Neural cell (in vitro differentiated cells): Measurements from ENCODE around the gene STON2.

ENCODE experiments used
- MXI1 ChIP-seq: fragments of 450-650 bp; conservative IDR thresholded peaks from 2 replicates; pipeline ENCODE4 v1.6.1; 2014; ENCODE audit warnings: antibody characterized with exemption, mild to moderate bottlenecking; ENCODE audit not compliant: poor library complexity, severe bottlenecking
- RAD21 ChIP-seq: fragments of 450-650 bp; conservative IDR thresholded peaks from 2 replicates; pipeline ENCODE4 v1.6.1; 2014; ENCODE audit warnings: antibody characterized with exemption, mild to moderate bottlenecking, moderate library complexity
- TAF1 ChIP-seq: IDR thresholded peaks from 2 replicates; pipeline ENCODE4 v1.6.1; 2012; ENCODE audit warnings: low read depth
- TF ChIP-seq, protein P1 (sequence below): fragments of 450-650 bp; IDR thresholded peaks from 2 replicates; pipeline ENCODE4 v1.5.1; 2014; ENCODE audit warnings: antibody characterized with exemption, mild to moderate bottlenecking, moderate library complexity; ENCODE audit not compliant: poor library complexity, severe bottlenecking
- TF ChIP-seq, protein P2 (sequence below): IDR thresholded peaks from 2 replicates; pipeline ENCODE4 v1.6.1; 2012; ENCODE audit warnings: borderline replicate concordance

DNA sequence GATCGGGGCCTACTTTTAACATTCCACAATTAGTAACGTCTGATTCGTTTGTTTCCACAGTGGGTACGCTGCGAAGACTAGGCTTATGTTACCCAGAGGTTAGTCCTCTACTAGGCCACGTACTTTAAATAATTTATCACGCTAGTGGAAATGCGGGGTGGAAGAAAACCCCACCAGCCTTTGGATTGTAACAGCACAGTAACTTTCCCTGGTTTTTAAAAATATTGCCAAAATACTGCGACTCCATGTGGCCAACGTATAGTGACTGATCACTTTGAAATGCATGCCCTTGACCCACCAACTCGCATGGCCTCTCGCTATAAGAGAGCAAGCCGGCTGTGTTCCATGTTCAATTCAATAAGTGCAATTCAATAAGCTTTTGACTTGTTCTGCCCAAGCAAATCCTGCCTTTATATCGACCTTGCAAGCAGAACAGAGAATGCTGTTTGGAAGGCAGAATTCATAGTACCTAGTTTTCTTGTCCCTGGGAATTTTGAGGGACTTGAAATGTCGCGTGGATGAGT is 178.5 kb downstream of the STON2 start:
- TF ChIP-seq, protein P1, sequence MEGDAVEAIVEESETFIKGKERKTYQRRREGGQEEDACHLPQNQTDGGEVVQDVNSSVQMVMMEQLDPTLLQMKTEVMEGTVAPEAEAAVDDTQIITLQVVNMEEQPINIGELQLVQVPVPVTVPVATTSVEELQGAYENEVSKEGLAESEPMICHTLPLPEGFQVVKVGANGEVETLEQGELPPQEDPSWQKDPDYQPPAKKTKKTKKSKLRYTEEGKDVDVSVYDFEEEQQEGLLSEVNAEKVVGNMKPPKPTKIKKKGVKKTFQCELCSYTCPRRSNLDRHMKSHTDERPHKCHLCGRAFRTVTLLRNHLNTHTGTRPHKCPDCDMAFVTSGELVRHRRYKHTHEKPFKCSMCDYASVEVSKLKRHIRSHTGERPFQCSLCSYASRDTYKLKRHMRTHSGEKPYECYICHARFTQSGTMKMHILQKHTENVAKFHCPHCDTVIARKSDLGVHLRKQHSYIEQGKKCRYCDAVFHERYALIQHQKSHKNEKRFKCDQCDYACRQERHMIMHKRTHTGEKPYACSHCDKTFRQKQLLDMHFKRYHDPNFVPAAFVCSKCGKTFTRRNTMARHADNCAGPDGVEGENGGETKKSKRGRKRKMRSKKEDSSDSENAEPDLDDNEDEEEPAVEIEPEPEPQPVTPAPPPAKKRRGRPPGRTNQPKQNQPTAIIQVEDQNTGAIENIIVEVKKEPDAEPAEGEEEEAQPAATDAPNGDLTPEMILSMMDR = no peak
- TF ChIP-seq RAD21 (no peak), MXI1 (no peak), TAF1 (no peak)
- TF ChIP-seq, protein P2, sequence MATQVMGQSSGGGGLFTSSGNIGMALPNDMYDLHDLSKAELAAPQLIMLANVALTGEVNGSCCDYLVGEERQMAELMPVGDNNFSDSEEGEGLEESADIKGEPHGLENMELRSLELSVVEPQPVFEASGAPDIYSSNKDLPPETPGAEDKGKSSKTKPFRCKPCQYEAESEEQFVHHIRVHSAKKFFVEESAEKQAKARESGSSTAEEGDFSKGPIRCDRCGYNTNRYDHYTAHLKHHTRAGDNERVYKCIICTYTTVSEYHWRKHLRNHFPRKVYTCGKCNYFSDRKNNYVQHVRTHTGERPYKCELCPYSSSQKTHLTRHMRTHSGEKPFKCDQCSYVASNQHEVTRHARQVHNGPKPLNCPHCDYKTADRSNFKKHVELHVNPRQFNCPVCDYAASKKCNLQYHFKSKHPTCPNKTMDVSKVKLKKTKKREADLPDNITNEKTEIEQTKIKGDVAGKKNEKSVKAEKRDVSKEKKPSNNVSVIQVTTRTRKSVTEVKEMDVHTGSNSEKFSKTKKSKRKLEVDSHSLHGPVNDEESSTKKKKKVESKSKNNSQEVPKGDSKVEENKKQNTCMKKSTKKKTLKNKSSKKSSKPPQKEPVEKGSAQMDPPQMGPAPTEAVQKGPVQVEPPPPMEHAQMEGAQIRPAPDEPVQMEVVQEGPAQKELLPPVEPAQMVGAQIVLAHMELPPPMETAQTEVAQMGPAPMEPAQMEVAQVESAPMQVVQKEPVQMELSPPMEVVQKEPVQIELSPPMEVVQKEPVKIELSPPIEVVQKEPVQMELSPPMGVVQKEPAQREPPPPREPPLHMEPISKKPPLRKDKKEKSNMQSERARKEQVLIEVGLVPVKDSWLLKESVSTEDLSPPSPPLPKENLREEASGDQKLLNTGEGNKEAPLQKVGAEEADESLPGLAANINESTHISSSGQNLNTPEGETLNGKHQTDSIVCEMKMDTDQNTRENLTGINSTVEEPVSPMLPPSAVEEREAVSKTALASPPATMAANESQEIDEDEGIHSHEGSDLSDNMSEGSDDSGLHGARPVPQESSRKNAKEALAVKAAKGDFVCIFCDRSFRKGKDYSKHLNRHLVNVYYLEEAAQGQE = no peak
